T-helper 17 cell (primary cell): ENCODE results near the gene F13B. TPM values are rescaled to one million over a fixed set of nuclear protein-coding genes. Genes with fewer than 3 reads are reported as not detected.
"Not testable (repeated sequence)": the region's sequence is repeated elsewhere in the genome, so short reads cannot be mapped to it uniquely, and the experiment has no call there.

Experiments used
- ATAC-seq: fragments of 150-1000 bp; cut with Tn5 transposase; 2 replicates; pipeline ENCODE4 v1.10.0; 2021; ENCODE audit warnings: mild to moderate bottlenecking, moderate library complexity
- DNase-seq, 3 donors: peaks; one replicate each; pipeline versions ENCODE4 v3.0.0 to v3.0.0-alpha.2; 2020 to 2021
- H3K9me3 ChIP-seq: one replicate; pipeline ENCODE4 v1.7.0; 2013; ENCODE audit warnings: low read length, mild to moderate bottlenecking; ENCODE audit not compliant: control insufficient read depth, poor library complexity, severe bottlenecking
- H3K27ac Mint-ChIP-seq: one replicate; pipeline ENCODE4 v1.8.0; 2022; ENCODE audit warnings: mild to moderate bottlenecking, moderate library complexity, mixed read lengths
- H3K27me3 Mint-ChIP-seq: one replicate; pipeline ENCODE4 v1.8.0; 2022; ENCODE audit warnings: mixed read lengths
- H3K36me3 Mint-ChIP-seq: one replicate; pipeline ENCODE4 v1.8.0; 2022; ENCODE audit warnings: low read depth, mixed read lengths
- H3K4me1 Mint-ChIP-seq: one replicate; pipeline ENCODE4 v1.8.0; 2022; ENCODE audit warnings: mild to moderate bottlenecking, mixed read lengths
- H3K4me3 Mint-ChIP-seq: one replicate; pipeline ENCODE4 v1.8.0; 2022; ENCODE audit warnings: mild to moderate bottlenecking, moderate library complexity, mixed read lengths
- total RNA-seq, 4 donors: library from RNA in 2 of 4; stranded (reverse) in 2 of 4; gene quantifications; one replicate each; pipeline ENCODE4 v1.2.3 and lab custom pipeline; 2022 to 2026

The F13B gene
- total RNA-seq: not detected
- 0 reads per million in 2 donors for total RNA-seq (lab: John Stamatoyannopoulos, UW)

- no peak within 1 kb of the TSS for H3K4me3 Mint-ChIP-seq
- H3K27me3 Mint-ChIP-seq: peaks cover 13% of the 10 kb centered on the region
These were observed at the start of gene F13B for GRCh38 chr1:197066719-197067456. Gene F13B, minus strand, starts transcription at chr1:197067260. Its CDS starts 37 bp downstream, at chr1:197067223.

GRCh38 chr1:197116156-197116555 is 49.1 kb upstream of the F13B start:
- Mint-ChIP-seq H3K27ac (no peak overlapping the region), H3K4me1 (peaks cover under 1% of the 10 kb centered on the region), H3K36me3 (no peaks in the 10 kb centered on the region), H3K27me3 (no peaks in the 10 kb centered on the region), H3K4me3 (no peak overlapping the region)
- DNase-seq (no peak), ATAC-seq (no peak)
- H3K9me3 ChIP-seq: no peaks in the 10 kb centered on the region

More at GRCh38 chr1:197066719-197067456, at the start of gene F13B:
- no peaks in the 10 kb centered on the region for H3K9me3 ChIP-seq
- no peaks in the 10 kb centered on the region for H3K36me3 Mint-ChIP-seq
- H3K27ac Mint-ChIP-seq: no peak within 1 kb of the TSS
- DNase-seq (no peak), ATAC-seq (no peak)
- H3K4me1 Mint-ChIP-seq: no peaks in the 10 kb centered on the region

GRCh38 chr1:197106869-197107268 is 39.8 kb upstream of the F13B start:
- no peak for ATAC-seq
- H3K27ac Mint-ChIP-seq: no peak overlapping the region
- no peaks in the 10 kb centered on the region for H3K36me3 Mint-ChIP-seq

GRCh38 chr1:197103300-197103699 is 36.2 kb upstream of the F13B start:
- DNase-seq: no peak
- ATAC-seq: no peak
- H3K4me1 Mint-ChIP-seq: peaks cover 28% of the 10 kb centered on the region
- peak overlapping the region; percentile 54 for H3K27ac Mint-ChIP-seq
- no peaks in the 10 kb centered on the region for H3K9me3 ChIP-seq
- H3K4me3 Mint-ChIP-seq: no peak overlapping the region
- no peaks in the 10 kb centered on the region for H3K27me3 Mint-ChIP-seq
- no peaks in the 10 kb centered on the region for H3K36me3 Mint-ChIP-seq

More at GRCh38 chr1:197106869-197107268, 39.8 kb upstream of the F13B start:
- peaks cover 13% of the 10 kb centered on the region for H3K4me1 Mint-ChIP-seq
- H3K4me3 Mint-ChIP-seq: no peak overlapping the region
- no peak for DNase-seq
- no peaks in the 10 kb centered on the region for H3K9me3 ChIP-seq
- H3K27me3 Mint-ChIP-seq: no peaks in the 10 kb centered on the region

- H3K27me3 Mint-ChIP-seq: no peaks in the 10 kb centered on the region
- H3K27ac Mint-ChIP-seq: peak overlapping the region; percentile 54
- H3K9me3 ChIP-seq: no peaks in the 10 kb centered on the region
- ATAC-seq: no peak
- no peak for DNase-seq
- H3K4me3 Mint-ChIP-seq: peak overlapping the region; percentile 25
- H3K36me3 Mint-ChIP-seq: no peaks in the 10 kb centered on the region
- H3K4me1 Mint-ChIP-seq: peaks cover 28% of the 10 kb centered on the region
These were observed 34.9 kb upstream of the F13B start for GRCh38 chr1:197101978-197102377.

- Mint-ChIP-seq H3K27ac (peak overlapping the region; percentile 27), H3K4me1 (peaks cover 28% of the 10 kb centered on the region), H3K27me3 (no peaks in the 10 kb centered on the region), H3K36me3 (no peaks in the 10 kb centered on the region), H3K4me3 (no peak overlapping the region)
- ATAC-seq (no peak), DNase-seq (no peak)
- H3K9me3 ChIP-seq: no peaks in the 10 kb centered on the region
These were observed 33.6 kb upstream of the F13B start for GRCh38 chr1:197100677-197101076.

- DNase-seq: no peak
- Mint-ChIP-seq H3K4me1 (peaks cover 28% of the 10 kb centered on the region), H3K27me3 (no peaks in the 10 kb centered on the region), H3K4me3 (no peak overlapping the region), H3K36me3 (no peaks in the 10 kb centered on the region), H3K27ac (no peak overlapping the region)
- ATAC-seq: no peak
- H3K9me3 ChIP-seq: no peaks in the 10 kb centered on the region
These were observed 32.4 kb upstream of the F13B start for GRCh38 chr1:197099444-197099843.

GRCh38 chr1:197096971-197097370 is 29.9 kb upstream of the F13B start:
- H3K27ac Mint-ChIP-seq, DNase-seq, H3K36me3 Mint-ChIP-seq, ATAC-seq, H3K27me3 Mint-ChIP-seq, H3K4me3 Mint-ChIP-seq, H3K9me3 ChIP-seq: not testable (repeated sequence)
- peaks cover 17% of the 10 kb centered on the region for H3K4me1 Mint-ChIP-seq

- ATAC-seq: no peak
- Mint-ChIP-seq H3K4me1 (peaks cover 10% of the 10 kb centered on the region), H3K27ac (no peak overlapping the region), H3K4me3 (no peak overlapping the region), H3K36me3 (no peaks in the 10 kb centered on the region), H3K27me3 (no peaks in the 10 kb centered on the region)
- DNase-seq: no peak
- H3K9me3 ChIP-seq: no peaks in the 10 kb centered on the region
These were observed 29.1 kb upstream of the F13B start for GRCh38 chr1:197096137-197096536.

- H3K4me3 Mint-ChIP-seq: no peak overlapping the region
- H3K9me3 ChIP-seq: no peaks in the 10 kb centered on the region
These were observed 26.3 kb upstream of the F13B start for GRCh38 chr1:197093226-197093885.

GRCh38 chr1:197092491-197093023 is 25.5 kb upstream of the F13B start:
- ATAC-seq (no peak), DNase-seq (no peak)
- peak overlapping the region; percentile 29 for H3K27ac Mint-ChIP-seq
- no peak overlapping the region for H3K4me3 Mint-ChIP-seq
- H3K27me3 Mint-ChIP-seq: no peaks in the 10 kb centered on the region
- no peaks in the 10 kb centered on the region for H3K4me1 Mint-ChIP-seq
- no peaks in the 10 kb centered on the region for H3K36me3 Mint-ChIP-seq
- H3K9me3 ChIP-seq: no peaks in the 10 kb centered on the region

More at GRCh38 chr1:197093226-197093885, 26.3 kb upstream of the F13B start:
- Mint-ChIP-seq H3K27ac (peak overlapping the region; percentile 29), H3K36me3 (no peaks in the 10 kb centered on the region), H3K4me1 (no peaks in the 10 kb centered on the region), H3K27me3 (no peaks in the 10 kb centered on the region)
- DNase-seq (no peak), ATAC-seq (no peak)

GRCh38 chr1:197083474-197083873 is 16.4 kb upstream of the F13B start:
- Mint-ChIP-seq H3K4me1 (no peaks in the 10 kb centered on the region), H3K27me3 (no peaks in the 10 kb centered on the region), H3K4me3 (no peak overlapping the region), H3K27ac (no peak overlapping the region), H3K36me3 (peaks cover 2% of the 10 kb centered on the region)
- no peak for DNase-seq
- no peak for ATAC-seq
- no peaks in the 10 kb centered on the region for H3K9me3 ChIP-seq

- Mint-ChIP-seq H3K36me3 (peaks cover 2% of the 10 kb centered on the region), H3K4me3 (no peak overlapping the region), H3K27ac (no peak overlapping the region), H3K27me3 (peaks cover 6% of the 10 kb centered on the region), H3K4me1 (peaks cover 4% of the 10 kb centered on the region)
- DNase-seq: no peak
- ATAC-seq: no peak
- H3K9me3 ChIP-seq: no peaks in the 10 kb centered on the region
These were observed 14.2 kb upstream of the F13B start for GRCh38 chr1:197081117-197081753.
